ENCODE measurements around the gene CENPE.
"Not testable (repeated sequence)": the region's sequence is repeated elsewhere in the genome, so short reads cannot be mapped to it uniquely, and the experiment has no call there.

CENPE gene

GRCh38 chr4:103198111-103198765, at the start of gene CENPE:
Gene CENPE (minus strand): TSS chr4:103198343. CDS start chr4:103198319, 24 bp downstream.
- peak; percentile 88 for DNase-seq (ENCODE audit: low spot score)

GRCh38 chr4:103244251-103244650, 46.1 kb upstream of the CENPE start:
- no peak for DNase-seq (ENCODE audit: low spot score)

GRCh38 chr4:103230938-103231337, 32.8 kb upstream of the CENPE start:
- DNase-seq (ENCODE audit: low spot score), result not testable (repeated sequence)

GRCh38 chr4:103223556-103223955, 25.4 kb upstream of the CENPE start:
- not testable (repeated sequence) for DNase-seq (ENCODE audit: low spot score)

- DNase-seq (ENCODE audit: low spot score), result peak; percentile 23
Measured at GRCh38 chr4:103207673-103208072, 9.5 kb upstream of the CENPE start.

- DNase-seq (ENCODE audit: low spot score), result peak; percentile 47
Measured at GRCh38 chr4:103204111-103204510, 6.0 kb upstream of the CENPE start.

GRCh38 chr4:103201724-103202123, 3.6 kb upstream of the CENPE start:
- DNase-seq (ENCODE audit: low spot score), result no peak

GRCh38 chr4:103201253-103201652, 3.1 kb upstream of the CENPE start:
- DNase-seq (ENCODE audit: low spot score), result no peak

GRCh38 chr4:103199009-103199408, 866 bp upstream of the CENPE start:
- DNase-seq (ENCODE audit: low spot score), result no peak

- DNase-seq (ENCODE audit: low spot score), result no peak
Measured at GRCh38 chr4:103197765-103198110, 405 bp downstream of the CENPE start.

- DNase-seq (ENCODE audit: low spot score), result no peak
Measured at GRCh38 chr4:103193457-103193856, 4.7 kb downstream of the CENPE start.

GRCh38 chr4:103171006-103171405, 27.1 kb downstream of the CENPE start:
- no peak for DNase-seq (ENCODE audit: low spot score)

- not testable (repeated sequence) for DNase-seq (ENCODE audit: low spot score)
Measured at GRCh38 chr4:103169750-103170149, 28.4 kb downstream of the CENPE start.

- DNase-seq (ENCODE audit: low spot score), result no peak
Measured at GRCh38 chr4:103168993-103169392, 29.1 kb downstream of the CENPE start.

GRCh38 chr4:103162176-103162575, 36.0 kb downstream of the CENPE start:
- no peak for DNase-seq (ENCODE audit: low spot score)

GRCh38 chr4:103158760-103159159, 39.4 kb downstream of the CENPE start:
- DNase-seq (ENCODE audit: low spot score), result no peak

- DNase-seq (ENCODE audit: low spot score), result no peak
Measured at GRCh38 chr4:103156106-103156505, 42.0 kb downstream of the CENPE start.

- DNase-seq (ENCODE audit: low spot score), result no peak
Measured at GRCh38 chr4:103152381-103152780, 45.8 kb downstream of the CENPE start.

GRCh38 chr4:103150677-103151076, 47.5 kb downstream of the CENPE start:
- no peak for DNase-seq (ENCODE audit: low spot score)

GRCh38 chr4:103144926-103145325, 53.2 kb downstream of the CENPE start:
- no peak for DNase-seq (ENCODE audit: low spot score)

- no peak for DNase-seq (ENCODE audit: low spot score)
Measured at GRCh38 chr4:103137446-103137827, 60.7 kb downstream of the CENPE start.

- DNase-seq (ENCODE audit: low spot score), result no peak
Measured at GRCh38 chr4:103136671-103137445, 61.3 kb downstream of the CENPE start.

GRCh38 chr4:103129174-103129573, 69.0 kb downstream of the CENPE start:
- no peak for DNase-seq (ENCODE audit: low spot score)

- DNase-seq (ENCODE audit: low spot score), result no peak
Measured at GRCh38 chr4:103126126-103126525, 72.0 kb downstream of the CENPE start.
